GM23338 (cell line): ENCODE results near the gene IMPG1.

Source experiments
- CTCF ChIP-seq, 2 experiments: fragments of 200-600 bp in 1 of 2; sonication (generic) in 1 of 2; conservative IDR thresholded peaks; 2 replicates each; pipeline versions ENCODE4 v1.5.1 to v1.6.1; 2016 to 2017; ENCODE audit warnings: antibody characterized with exemption in 2 of 2, low read depth in 2 of 2, mild to moderate bottlenecking in 2 of 2, moderate library complexity in 1 of 2
- EZH2phosphoT487 ChIP-seq: fragments of 200-600 bp; sonication (generic); IDR thresholded peaks from one replicate; pipeline ENCODE4 v1.8.1; 2018; ENCODE audit warnings: antibody characterized with exemption; ENCODE audit not compliant: unreplicated experiment

GRCh38 chr6:75952128-75952527 is 120.3 kb downstream of the IMPG1 start:
- no peak for TF ChIP-seq EZH2phosphoT487
- no peak for TF ChIP-seq CTCF (conservative IDR thresholded peaks at IDR 0.05; ENCODE audit: low read depth in 2 of 2)
